ENCODE data around the gene SUGP2. TPM values are rescaled to one million over a fixed set of nuclear protein-coding genes. Genes with fewer than 3 reads are reported as not detected.

SUGP2 gene
- total RNA-seq, 1 donor from 2014 or later, result 66.4 TPM

DNA sequence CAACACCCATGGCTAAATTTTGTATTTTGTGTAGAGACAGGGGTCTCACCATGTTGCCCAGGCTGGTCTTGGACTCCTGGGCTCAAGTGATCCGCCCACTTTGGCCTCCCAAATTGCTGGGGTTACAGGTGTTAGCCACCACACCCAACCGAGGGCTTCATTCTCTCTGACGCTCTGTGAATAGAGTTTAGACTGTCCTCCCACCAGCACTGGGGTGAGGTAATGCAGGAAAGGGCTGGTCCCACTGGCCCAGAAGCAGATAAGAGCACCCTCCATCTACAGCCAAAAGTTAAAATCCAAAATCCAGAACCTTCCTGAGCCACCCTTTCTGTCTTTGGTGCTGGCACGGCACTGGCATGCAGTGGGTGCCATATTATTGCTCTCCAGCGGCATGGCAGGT lies 60.5 kb downstream of the SUGP2 start:
- Mint-ChIP-seq H3K4me1 (ENCODE audit: low read depth) (peaks cover 16% of the 10 kb centered on the region), H3K36me3 (ENCODE audit: low read depth) (no peaks in the 10 kb centered on the region), H3K27me3 (ENCODE audit: low read depth) (no peaks in the 10 kb centered on the region), H3K27ac (ENCODE audit: unreplicated experiment) (no peak overlapping the region), H3K4me3 (ENCODE audit: unreplicated experiment) (no peak overlapping the region), H3K9me3 (ENCODE audit: low read depth) (peaks cover 3% of the 10 kb centered on the region)
- TF ChIP-seq, protein P1, sequence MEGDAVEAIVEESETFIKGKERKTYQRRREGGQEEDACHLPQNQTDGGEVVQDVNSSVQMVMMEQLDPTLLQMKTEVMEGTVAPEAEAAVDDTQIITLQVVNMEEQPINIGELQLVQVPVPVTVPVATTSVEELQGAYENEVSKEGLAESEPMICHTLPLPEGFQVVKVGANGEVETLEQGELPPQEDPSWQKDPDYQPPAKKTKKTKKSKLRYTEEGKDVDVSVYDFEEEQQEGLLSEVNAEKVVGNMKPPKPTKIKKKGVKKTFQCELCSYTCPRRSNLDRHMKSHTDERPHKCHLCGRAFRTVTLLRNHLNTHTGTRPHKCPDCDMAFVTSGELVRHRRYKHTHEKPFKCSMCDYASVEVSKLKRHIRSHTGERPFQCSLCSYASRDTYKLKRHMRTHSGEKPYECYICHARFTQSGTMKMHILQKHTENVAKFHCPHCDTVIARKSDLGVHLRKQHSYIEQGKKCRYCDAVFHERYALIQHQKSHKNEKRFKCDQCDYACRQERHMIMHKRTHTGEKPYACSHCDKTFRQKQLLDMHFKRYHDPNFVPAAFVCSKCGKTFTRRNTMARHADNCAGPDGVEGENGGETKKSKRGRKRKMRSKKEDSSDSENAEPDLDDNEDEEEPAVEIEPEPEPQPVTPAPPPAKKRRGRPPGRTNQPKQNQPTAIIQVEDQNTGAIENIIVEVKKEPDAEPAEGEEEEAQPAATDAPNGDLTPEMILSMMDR (IDR thresholded peaks at IDR 0.05), result no peak
- DNase-seq (ENCODE audit: low spot score), result no peak

DNA sequence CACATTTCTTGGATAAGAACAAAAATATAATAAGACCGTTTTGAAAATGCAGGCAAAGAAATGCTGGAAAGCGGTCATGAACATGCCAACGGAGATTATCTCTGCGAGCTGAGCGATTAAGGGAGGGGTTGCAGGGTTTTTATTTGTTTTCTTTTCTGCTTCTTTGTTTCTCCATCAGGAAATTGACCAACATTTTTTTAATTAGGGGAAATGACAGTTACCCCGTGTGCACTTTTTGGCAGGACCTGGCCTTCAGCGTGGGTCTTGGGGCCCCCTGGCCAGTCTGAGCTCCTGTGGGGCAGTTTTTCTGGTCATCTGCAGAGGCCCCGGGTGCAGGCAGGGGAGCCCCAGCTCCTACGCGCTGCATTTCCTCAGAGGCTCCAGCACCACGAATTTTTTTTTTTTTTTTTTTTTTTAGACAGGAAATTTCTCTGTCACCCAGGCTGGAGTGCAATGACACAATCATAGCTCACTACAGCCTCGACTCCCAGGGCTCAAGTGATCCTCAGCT lies 61.0 kb downstream of the SUGP2 start:
- no peaks in the 10 kb centered on the region for H3K27me3 Mint-ChIP-seq (ENCODE audit: low read depth)
- peaks cover 20% of the 10 kb centered on the region for H3K4me1 Mint-ChIP-seq (ENCODE audit: low read depth)
- no peaks in the 10 kb centered on the region for H3K36me3 Mint-ChIP-seq (ENCODE audit: low read depth)
- no peak overlapping the region for H3K4me3 Mint-ChIP-seq (ENCODE audit: unreplicated experiment)
- H3K9me3 Mint-ChIP-seq (ENCODE audit: low read depth), result peaks cover 3% of the 10 kb centered on the region
- H3K27ac Mint-ChIP-seq (ENCODE audit: unreplicated experiment), result no peak overlapping the region
- TF ChIP-seq, protein P1 (IDR thresholded peaks at IDR 0.05), result no peak
- DNase-seq (ENCODE audit: low spot score), result no peak

DNA sequence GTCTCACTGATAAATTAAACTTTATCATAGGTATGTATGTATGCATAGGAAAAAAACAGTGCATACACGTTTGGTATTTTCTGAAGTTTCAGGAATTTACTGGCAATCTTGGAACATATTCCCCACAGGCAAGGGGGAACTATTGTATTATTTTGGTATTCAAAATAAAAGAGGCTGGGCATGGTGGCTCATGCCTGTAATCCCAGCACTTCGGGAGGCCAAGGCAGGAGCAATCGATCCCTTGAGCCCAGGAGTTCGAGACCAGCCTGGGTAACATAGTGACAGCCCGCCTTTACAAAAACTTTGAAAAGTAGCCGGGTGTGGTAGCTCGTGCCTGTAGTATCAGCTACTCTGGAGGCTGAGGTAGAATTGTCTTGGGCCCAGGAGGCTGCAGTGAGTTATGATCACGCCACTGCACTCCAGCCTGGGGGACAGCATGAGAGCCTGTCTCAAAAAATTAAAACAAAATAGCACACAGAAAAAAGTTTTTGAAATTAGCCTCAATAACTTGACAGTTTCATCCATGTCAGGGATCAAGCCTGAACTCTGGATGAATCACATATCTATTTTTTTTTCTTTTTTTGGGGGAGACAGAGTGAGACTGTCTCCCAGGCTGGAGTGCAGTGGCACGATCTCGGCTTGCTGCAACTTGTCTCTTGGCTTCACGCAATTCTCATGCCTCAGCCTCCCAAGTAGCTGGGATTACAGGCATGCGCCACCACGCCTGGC lies 63.2 kb downstream of the SUGP2 start:
- Mint-ChIP-seq H3K36me3 (ENCODE audit: low read depth) (no peaks in the 10 kb centered on the region), H3K4me3 (ENCODE audit: unreplicated experiment) (no peak overlapping the region), H3K27me3 (ENCODE audit: low read depth) (no peaks in the 10 kb centered on the region), H3K9me3 (ENCODE audit: low read depth) (peaks cover 3% of the 10 kb centered on the region), H3K4me1 (ENCODE audit: low read depth) (peaks cover 22% of the 10 kb centered on the region), H3K27ac (ENCODE audit: unreplicated experiment) (peak overlapping the region; percentile 79)
- TF ChIP-seq, protein P1 (IDR thresholded peaks at IDR 0.05), result no peak
- no peak for DNase-seq (ENCODE audit: low spot score)

DNA sequence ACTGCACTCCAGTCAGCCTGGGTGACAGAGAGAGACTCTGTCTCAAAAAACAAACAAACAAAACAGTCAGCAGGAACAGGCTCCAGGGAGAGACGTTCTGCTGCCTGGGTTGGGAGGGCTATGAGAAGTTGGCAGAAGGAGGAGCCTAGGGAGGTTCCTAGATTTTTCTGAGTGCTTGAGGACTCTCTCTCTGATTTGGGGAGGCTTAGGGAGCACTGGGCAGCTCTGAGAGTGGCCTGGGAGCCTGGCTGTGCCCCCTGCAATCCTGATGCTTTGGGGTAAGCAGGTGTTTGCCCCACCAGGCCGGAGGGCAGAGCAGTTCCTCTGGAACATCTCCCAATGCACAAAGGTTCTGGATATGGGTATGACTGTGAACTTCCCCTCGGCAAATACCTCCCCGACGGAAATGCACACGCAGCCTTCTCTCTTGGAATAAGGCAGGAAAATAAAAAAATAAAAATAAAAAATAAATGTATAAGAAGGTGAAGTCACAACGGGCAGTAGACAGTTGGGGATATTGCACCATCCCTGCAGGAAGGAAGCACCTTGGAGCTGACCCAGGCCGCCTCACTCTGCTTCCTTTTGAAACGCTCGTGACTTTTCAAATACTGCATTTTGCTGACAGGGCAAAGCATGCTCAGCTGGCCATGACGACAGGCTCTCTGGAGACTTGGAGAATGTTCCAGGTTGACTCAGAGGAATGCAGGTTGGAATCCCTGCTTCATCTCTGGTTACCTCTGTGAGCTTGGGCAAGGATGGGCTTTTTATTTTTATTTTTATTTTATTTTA lies 65.8 kb downstream of the SUGP2 start:
- no peak overlapping the region for H3K4me3 Mint-ChIP-seq (ENCODE audit: unreplicated experiment)
- peaks cover 7% of the 10 kb centered on the region for H3K27me3 Mint-ChIP-seq (ENCODE audit: low read depth)
- TF ChIP-seq, protein P1 (IDR thresholded peaks at IDR 0.05), result no peak
- peaks cover 3% of the 10 kb centered on the region for H3K9me3 Mint-ChIP-seq (ENCODE audit: low read depth)
- H3K27ac Mint-ChIP-seq (ENCODE audit: unreplicated experiment), result peak overlapping the region; percentile 71
- DNase-seq (ENCODE audit: low spot score), result no peak
- H3K4me1 Mint-ChIP-seq (ENCODE audit: low read depth), result peaks cover 22% of the 10 kb centered on the region
- H3K36me3 Mint-ChIP-seq (ENCODE audit: low read depth), result no peaks in the 10 kb centered on the region

GRCh38 chr19:18966307-18966706 lies 67.0 kb downstream of the SUGP2 start:
- TF ChIP-seq, protein P1 (IDR thresholded peaks at IDR 0.05), result no peak
- no peak overlapping the region for H3K27ac Mint-ChIP-seq (ENCODE audit: unreplicated experiment)
- peaks cover 3% of the 10 kb centered on the region for H3K9me3 Mint-ChIP-seq (ENCODE audit: low read depth)
- H3K4me3 Mint-ChIP-seq (ENCODE audit: unreplicated experiment), result no peak overlapping the region
- H3K4me1 Mint-ChIP-seq (ENCODE audit: low read depth), result peaks cover 27% of the 10 kb centered on the region
- DNase-seq (ENCODE audit: low spot score), result no peak
- H3K27me3 Mint-ChIP-seq (ENCODE audit: low read depth), result peaks cover 18% of the 10 kb centered on the region
- no peaks in the 10 kb centered on the region for H3K36me3 Mint-ChIP-seq (ENCODE audit: low read depth)
